ENCODE measurements around the gene KANK3.
"Not testable (repeated sequence)": the region's sequence is repeated elsewhere in the genome, so short reads cannot be mapped to it uniquely, and the experiment has no call there.

Gene KANK3

GRCh38 chr19:8371011-8371804 lies 28.1 kb upstream of the KANK3 start:
- in situ Hi-C loops (cut with MboI; ENCODE audit: low sequenced_read_pairs) = no loop called here

- in situ Hi-C loops (cut with MboI; ENCODE audit: low sequenced_read_pairs) = no loop called here
Observed at GRCh38 chr19:8370176-8371010, 27.3 kb upstream of the KANK3 start.

GRCh38 chr19:8367327-8368001 lies 24.4 kb upstream of the KANK3 start:
- in situ Hi-C loops (cut with MboI; ENCODE audit: low sequenced_read_pairs) = no loop called here

GRCh38 chr19:8366961-8367326 lies 23.9 kb upstream of the KANK3 start:
- in situ Hi-C loops (cut with MboI; ENCODE audit: low sequenced_read_pairs) = no loop called here

- in situ Hi-C loops (cut with MboI; ENCODE audit: low sequenced_read_pairs) = no loop called here
Observed at GRCh38 chr19:8366121-8366581, 23.1 kb upstream of the KANK3 start.

- in situ Hi-C loops (cut with MboI; ENCODE audit: low sequenced_read_pairs) = no loop called here
Observed at GRCh38 chr19:8363803-8364771, 21.0 kb upstream of the KANK3 start, which contains the start of gene ANGPTL4. TSS of gene ANGPTL4 (plus strand) at chr19:8364155. CDS start at chr19:8364322, 167 bp downstream.

GRCh38 chr19:8361921-8362793 lies 19.1 kb upstream of the KANK3 start:
- in situ Hi-C loops (cut with MboI; ENCODE audit: low sequenced_read_pairs) = no loop called here

- in situ Hi-C loops (cut with MboI; ENCODE audit: low sequenced_read_pairs) = no loop called here
Observed at GRCh38 chr19:8360196-8360595, 17.1 kb upstream of the KANK3 start.

GRCh38 chr19:8358948-8359347 lies 15.9 kb upstream of the KANK3 start:
- in situ Hi-C loops (cut with MboI; ENCODE audit: low sequenced_read_pairs) = no loop called here

- in situ Hi-C loops (cut with MboI; ENCODE audit: low sequenced_read_pairs) = no loop called here
Observed at GRCh38 chr19:8357007-8357521, 14.0 kb upstream of the KANK3 start.

GRCh38 chr19:8355631-8356402 lies 12.8 kb upstream of the KANK3 start:
- in situ Hi-C loops (cut with MboI; ENCODE audit: low sequenced_read_pairs) = no loop called here

- in situ Hi-C loops (cut with MboI; ENCODE audit: low sequenced_read_pairs) = not testable (repeated sequence)
Observed at GRCh38 chr19:8352845-8353244, 9.8 kb upstream of the KANK3 start.

GRCh38 chr19:8352134-8352827 lies 9.2 kb upstream of the KANK3 start:
- in situ Hi-C loops (cut with MboI; ENCODE audit: low sequenced_read_pairs) = no loop called here

GRCh38 chr19:8349629-8350372 lies 6.7 kb upstream of the KANK3 start:
- in situ Hi-C loops (cut with MboI; ENCODE audit: low sequenced_read_pairs) = not testable (repeated sequence)

- in situ Hi-C loops (cut with MboI; ENCODE audit: low sequenced_read_pairs) = no loop called here
Observed at GRCh38 chr19:8343483-8343844, 402 bp upstream of the KANK3 start.

GRCh38 chr19:8342316-8342683 lies 762 bp downstream of the KANK3 start:
- in situ Hi-C loops (cut with MboI; ENCODE audit: low sequenced_read_pairs) = no loop called here

- in situ Hi-C loops (cut with MboI; ENCODE audit: low sequenced_read_pairs) = not testable (repeated sequence)
Observed at GRCh38 chr19:8341504-8341903, 1.6 kb downstream of the KANK3 start.

All from hTERT RPE-1 (cell line).